Activated CD4-positive, alpha-beta T cell treated with anti-CD3 and anti-CD28 coated beads, Interleukin-2, amount 10 ng/mL, durations not matched to agents 24 days and 14 days (primary cell): ENCODE data around the gene PARG. TPM values are rescaled to one million over a fixed set of nuclear protein-coding genes. Genes with fewer than 3 reads are reported as not detected.
"Not testable (repeated sequence)": the region's sequence is repeated elsewhere in the genome, so short reads cannot be mapped to it uniquely, and the experiment has no call there.

Experiments used
- DNase-seq: peaks from one replicate; pipeline ENCODE4 v3.0.0; 2022
- H3K27ac Mint-ChIP-seq: one replicate; pipeline ENCODE4 v1.8.0; 2022; ENCODE audit warnings: mild to moderate bottlenecking, mixed read lengths
- H3K27me3 Mint-ChIP-seq: one replicate; pipeline ENCODE4 v1.8.0; 2022; ENCODE audit warnings: mixed read lengths
- H3K36me3 Mint-ChIP-seq: one replicate; pipeline ENCODE4 v1.8.0; 2022; ENCODE audit warnings: low read depth, mild to moderate bottlenecking, mixed read lengths
- H3K4me1 Mint-ChIP-seq: one replicate; pipeline ENCODE4 v1.8.0; 2021; ENCODE audit warnings: mixed read lengths
- H3K4me3 Mint-ChIP-seq: one replicate; pipeline ENCODE4 v1.8.0; 2022; ENCODE audit warnings: mild to moderate bottlenecking, moderate library complexity, mixed read lengths
- H3K9me3 Mint-ChIP-seq: one replicate; pipeline ENCODE4 v1.8.0; 2021; ENCODE audit warnings: mixed read lengths
- intact Hi-C: fragments of 100-400 bp; cut with micrococcal nuclease; formaldehyde crosslinking; loops from one replicate; pipeline ENCODE4 v1.15.1; 2023
- total RNA-seq: library from RNA; stranded (reverse); gene quantifications from 2 replicates; pipeline ENCODE4 v1.2.3, GENCODE V29; 2022

The PARG gene
- total RNA-seq = 35.1 and 39.2 TPM in 2 replicates

DNA sequence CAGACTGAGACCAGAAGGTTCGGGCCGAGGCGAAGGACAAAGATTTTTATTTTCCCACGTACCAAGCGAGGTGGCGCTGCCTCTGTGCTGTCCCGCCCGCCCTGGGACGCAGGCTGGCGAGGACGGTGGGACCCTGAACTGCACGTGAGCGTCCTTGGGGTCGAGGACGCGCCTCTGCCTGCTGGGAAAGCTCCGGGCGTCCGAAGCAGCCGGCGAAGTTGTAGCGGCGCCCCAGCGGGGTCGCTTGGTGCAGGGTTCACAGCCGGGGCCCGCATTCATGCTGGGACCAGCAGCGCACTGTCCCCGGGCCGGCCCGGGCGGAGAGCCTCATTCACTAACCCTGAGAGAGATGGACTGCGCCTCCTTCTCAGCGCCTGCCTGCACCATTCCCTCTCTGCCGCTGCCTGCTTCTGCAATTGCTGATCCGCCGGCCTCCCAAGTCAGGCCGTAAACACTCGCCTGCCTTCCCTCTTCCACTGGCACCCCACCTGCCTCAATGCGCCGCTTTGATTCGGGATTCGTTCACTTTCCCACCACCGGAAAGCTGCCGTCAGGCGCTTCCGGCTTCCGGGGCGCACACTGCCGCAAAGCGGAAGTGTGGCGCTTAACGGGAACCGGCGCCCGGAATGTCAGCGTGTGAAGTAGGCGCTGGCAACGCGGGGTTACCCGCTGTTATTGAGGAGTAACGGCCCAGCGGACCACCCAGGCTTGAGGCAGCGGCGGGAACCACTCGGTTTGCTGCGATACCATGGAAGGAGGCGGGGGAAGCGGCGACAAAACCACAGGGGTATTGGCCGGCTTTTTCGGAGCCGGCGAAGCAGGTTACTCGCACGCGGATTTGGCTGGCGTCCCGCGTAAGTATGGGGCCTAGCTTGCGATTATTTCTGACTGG lies at the start of gene PARG, which contains the start of gene TIMM23B:
Gene PARG (minus strand): TSS at position 581 of the 892 bp plus-strand sequence. CDS start 302 bp downstream, at position 279.
Gene TIMM23B (plus strand): TSS at position 607 of the 892 bp plus-strand sequence. CDS start 142 bp downstream, at position 749.
- peak within 1 kb of the TSS; percentile 99 for H3K4me3 Mint-ChIP-seq
- H3K36me3 Mint-ChIP-seq = peaks cover 15% of the 10 kb centered on the region
- DNase-seq = peak; percentile 96
- H3K9me3 Mint-ChIP-seq, H3K27me3 Mint-ChIP-seq, intact Hi-C loops: not testable (repeated sequence)
- peaks cover 16% of the 10 kb centered on the region for H3K4me1 Mint-ChIP-seq
- H3K27ac Mint-ChIP-seq = peak within 1 kb of the TSS; percentile 90

DNA sequence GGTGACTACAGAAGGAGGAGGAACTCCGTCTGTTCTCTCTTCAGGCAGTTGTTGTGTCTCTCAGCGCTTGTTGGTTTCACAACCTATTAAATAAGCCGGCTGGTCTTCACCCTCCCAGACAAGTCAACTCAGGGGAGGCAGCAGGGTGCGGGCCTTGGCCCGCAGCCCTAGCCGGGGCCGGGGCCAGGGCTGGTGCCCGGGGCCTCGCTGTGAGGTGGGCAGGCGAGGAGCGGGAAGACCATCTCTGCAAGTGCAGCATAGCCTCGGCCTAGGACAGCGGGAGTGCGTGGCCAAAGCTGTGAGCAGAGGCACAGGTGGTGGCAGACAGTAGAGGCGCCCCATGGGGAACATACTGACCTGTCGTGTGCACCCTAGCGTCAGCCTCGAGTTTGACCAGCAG lies 46.5 kb upstream of the PARG start, which contains the start of gene AGAP6:
Gene AGAP6 (plus strand): TSS at position 31 of the 400 bp plus-strand sequence. CDS start 310 bp downstream, at position 341.
- H3K4me1 Mint-ChIP-seq, H3K4me3 Mint-ChIP-seq, H3K27ac Mint-ChIP-seq, H3K9me3 Mint-ChIP-seq, H3K36me3 Mint-ChIP-seq, intact Hi-C loops, DNase-seq, H3K27me3 Mint-ChIP-seq: not testable (repeated sequence)

DNA sequence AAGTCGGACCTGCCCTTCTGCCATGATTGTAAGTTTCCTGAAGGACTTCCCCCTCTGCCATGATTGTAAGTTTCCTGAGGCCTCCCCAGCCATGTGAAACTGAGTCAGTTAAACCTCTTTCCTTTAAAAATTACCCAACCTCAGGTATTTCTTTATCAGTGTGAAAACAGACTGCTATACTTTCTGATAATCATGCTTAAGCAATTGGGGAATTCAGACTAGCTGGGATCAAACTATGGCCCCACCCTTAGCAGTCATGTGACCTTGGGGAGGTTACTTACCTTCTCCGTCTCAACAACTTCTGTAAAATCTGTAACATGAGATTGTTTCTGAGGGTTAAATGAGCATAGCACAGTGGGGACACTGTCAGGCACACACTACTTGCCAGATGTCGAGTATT lies 45.4 kb upstream of the PARG start:
- H3K27ac Mint-ChIP-seq, H3K4me1 Mint-ChIP-seq, H3K9me3 Mint-ChIP-seq, H3K4me3 Mint-ChIP-seq, DNase-seq, H3K36me3 Mint-ChIP-seq, intact Hi-C loops, H3K27me3 Mint-ChIP-seq: not testable (repeated sequence)

DNA sequence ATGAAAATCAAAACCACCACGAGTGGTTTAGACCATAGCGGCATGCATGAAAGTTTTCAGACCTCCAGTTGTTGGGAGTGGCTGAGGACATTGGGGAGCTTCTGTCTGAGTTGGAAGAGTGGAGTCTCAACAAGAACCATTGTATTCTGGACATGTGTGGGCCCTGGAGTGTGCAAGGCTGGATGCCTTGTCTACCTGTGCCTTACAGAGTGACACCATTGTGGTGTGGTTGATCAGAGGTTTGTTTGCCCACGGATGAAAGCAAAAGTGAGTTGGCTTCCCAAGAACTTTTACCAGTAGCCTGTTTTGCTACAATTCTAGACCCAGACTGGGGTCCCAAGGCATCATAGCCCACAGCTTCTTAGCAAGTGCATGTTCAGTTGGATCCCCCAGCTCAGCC lies 35.9 kb upstream of the PARG start:
- intact Hi-C loops, H3K4me1 Mint-ChIP-seq, DNase-seq, H3K4me3 Mint-ChIP-seq, H3K27me3 Mint-ChIP-seq, H3K9me3 Mint-ChIP-seq, H3K27ac Mint-ChIP-seq: not testable (repeated sequence)
- H3K36me3 Mint-ChIP-seq = peaks cover 15% of the 10 kb centered on the region

DNA sequence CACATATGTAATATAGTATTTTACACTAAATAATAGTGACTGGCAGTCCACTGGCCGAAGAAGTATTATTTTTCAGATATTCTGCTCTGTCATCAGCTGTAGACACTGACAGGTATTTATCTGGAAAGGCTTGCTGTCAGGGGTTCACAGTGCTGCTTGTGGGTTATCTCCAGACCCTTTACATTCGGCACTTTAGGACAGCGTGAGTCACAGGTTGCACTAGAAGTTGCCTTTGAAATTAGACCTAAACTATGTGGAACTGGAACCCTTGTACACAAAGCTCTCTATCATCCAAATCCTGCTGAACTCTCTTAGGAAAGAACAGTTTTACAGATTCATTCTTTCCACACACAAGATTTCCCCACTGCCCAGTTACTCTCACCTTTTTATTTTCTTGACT lies 30.3 kb upstream of the PARG start:
- intact Hi-C loops, H3K4me1 Mint-ChIP-seq, H3K9me3 Mint-ChIP-seq, H3K27me3 Mint-ChIP-seq, DNase-seq, H3K4me3 Mint-ChIP-seq, H3K27ac Mint-ChIP-seq: not testable (repeated sequence)
- H3K36me3 Mint-ChIP-seq = peaks cover 13% of the 10 kb centered on the region

DNA sequence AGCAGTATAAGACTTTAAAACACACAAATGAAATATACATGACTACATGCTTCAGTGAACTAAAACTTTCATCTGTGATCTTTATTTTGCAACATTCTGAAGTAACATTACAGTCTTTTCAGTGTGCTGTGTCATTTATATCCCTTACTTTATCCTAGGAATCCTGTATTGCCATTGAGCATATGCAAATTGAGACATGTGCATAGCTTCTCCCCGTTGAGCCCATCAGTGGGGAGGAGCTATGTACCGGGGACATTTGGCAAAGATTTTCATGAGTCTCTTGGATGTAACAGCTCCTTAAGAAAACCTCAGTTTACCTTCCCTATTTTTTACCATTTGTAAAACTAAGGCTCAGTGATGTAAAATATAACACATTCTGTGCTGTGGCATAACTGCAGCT lies 29.6 kb upstream of the PARG start:
- DNase-seq, H3K4me1 Mint-ChIP-seq, H3K27me3 Mint-ChIP-seq, H3K9me3 Mint-ChIP-seq, H3K27ac Mint-ChIP-seq, H3K4me3 Mint-ChIP-seq, intact Hi-C loops: not testable (repeated sequence)
- peaks cover 13% of the 10 kb centered on the region for H3K36me3 Mint-ChIP-seq

DNA sequence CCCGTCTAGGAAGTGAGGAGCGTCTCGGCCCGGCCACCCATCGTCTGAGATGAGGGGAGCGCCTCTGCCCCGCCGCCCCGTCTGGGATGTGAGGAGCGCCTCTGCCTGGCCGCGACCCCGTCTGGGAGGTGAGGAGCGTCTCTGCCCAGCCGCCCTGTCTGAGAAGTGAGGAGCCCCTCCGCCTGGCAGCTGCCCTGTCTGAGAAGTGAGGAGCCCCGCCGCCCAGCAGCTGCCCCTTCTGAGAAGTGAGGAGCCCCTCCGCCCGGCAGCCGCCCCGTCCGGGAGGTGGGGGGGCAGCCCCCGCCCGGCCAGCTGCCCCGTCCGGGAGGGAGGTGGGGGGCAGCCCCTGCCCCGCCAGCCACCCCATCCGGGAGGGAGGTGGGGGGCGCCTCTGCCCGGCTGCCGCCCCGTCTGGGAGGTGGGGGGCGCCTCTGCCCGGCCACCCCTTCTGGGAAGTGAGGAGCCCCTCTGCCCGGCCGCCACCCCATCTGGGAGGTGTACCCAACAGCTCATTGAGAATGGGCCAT lies 28.6 kb upstream of the PARG start:
- H3K4me3 Mint-ChIP-seq, DNase-seq, H3K27me3 Mint-ChIP-seq, H3K9me3 Mint-ChIP-seq, H3K27ac Mint-ChIP-seq, intact Hi-C loops, H3K4me1 Mint-ChIP-seq: not testable (repeated sequence)
- peaks cover 14% of the 10 kb centered on the region for H3K36me3 Mint-ChIP-seq

DNA sequence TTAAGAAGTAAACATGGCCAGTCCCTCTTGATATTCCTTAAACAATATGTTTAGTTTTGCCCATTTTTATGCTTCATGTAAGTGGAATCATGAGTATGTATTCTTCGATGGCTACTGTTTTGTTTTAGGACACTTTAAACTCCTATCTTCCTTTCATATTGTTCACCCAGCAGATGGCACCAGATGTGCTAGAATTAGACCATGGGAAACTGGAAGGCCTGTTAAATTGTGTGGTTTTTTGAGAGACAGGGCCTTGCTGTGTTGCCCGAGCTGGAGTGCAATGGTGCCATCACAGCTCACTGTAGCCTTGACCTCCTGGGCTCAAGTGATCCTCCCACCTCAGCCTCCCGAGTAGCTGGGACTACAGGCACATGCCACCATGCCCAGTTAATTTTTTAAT lies 11.3 kb upstream of the PARG start:
- H3K4me3 Mint-ChIP-seq, H3K4me1 Mint-ChIP-seq, H3K27ac Mint-ChIP-seq, H3K9me3 Mint-ChIP-seq, intact Hi-C loops, H3K27me3 Mint-ChIP-seq, DNase-seq: not testable (repeated sequence)
- H3K36me3 Mint-ChIP-seq = peaks cover 24% of the 10 kb centered on the region

DNA sequence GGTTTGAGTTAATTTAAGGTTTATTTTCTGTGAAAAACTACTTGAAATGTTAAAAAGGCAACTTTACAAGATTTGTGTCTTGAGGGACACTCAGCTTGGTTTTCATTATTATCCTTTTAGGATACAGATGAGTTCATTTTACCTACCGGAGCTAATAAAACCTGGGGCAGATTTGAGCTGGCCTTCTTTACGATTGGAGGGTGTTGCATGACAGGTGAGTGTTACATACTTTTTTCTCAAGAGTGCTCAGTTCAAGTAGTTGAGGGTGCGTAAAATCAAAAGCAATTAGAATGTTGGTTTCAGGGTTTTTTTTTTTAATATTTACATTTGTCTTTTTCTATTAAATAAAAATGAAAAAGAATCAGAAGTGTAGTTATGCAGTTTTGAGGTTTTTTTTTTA lies 10.2 kb upstream of the PARG start:
- H3K4me1 Mint-ChIP-seq, intact Hi-C loops, DNase-seq, H3K27ac Mint-ChIP-seq, H3K4me3 Mint-ChIP-seq, H3K9me3 Mint-ChIP-seq, H3K27me3 Mint-ChIP-seq: not testable (repeated sequence)
- peaks cover 24% of the 10 kb centered on the region for H3K36me3 Mint-ChIP-seq

DNA sequence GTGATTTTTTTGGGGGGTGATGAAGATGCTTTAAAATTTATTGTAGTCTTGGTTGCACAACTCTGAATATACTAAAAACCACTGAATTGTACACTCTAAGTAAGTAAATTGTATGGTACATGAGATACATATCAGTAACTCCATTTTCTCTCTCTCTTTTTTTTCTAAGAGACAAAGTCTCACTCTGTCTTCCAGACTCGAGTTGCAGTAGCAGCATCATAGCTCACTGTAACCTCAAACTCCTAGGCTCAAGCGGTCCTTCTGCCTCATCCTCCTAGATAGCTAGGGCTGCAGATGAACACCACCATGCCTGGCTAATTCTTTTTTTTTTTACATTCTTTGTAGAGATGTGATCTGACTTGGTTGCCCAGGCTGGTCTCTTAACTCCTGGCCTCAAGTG lies 6.9 kb upstream of the PARG start:
- H3K4me1 Mint-ChIP-seq, H3K4me3 Mint-ChIP-seq, H3K9me3 Mint-ChIP-seq, H3K27me3 Mint-ChIP-seq, H3K27ac Mint-ChIP-seq, DNase-seq, intact Hi-C loops: not testable (repeated sequence)
- H3K36me3 Mint-ChIP-seq = peaks cover 24% of the 10 kb centered on the region

DNA sequence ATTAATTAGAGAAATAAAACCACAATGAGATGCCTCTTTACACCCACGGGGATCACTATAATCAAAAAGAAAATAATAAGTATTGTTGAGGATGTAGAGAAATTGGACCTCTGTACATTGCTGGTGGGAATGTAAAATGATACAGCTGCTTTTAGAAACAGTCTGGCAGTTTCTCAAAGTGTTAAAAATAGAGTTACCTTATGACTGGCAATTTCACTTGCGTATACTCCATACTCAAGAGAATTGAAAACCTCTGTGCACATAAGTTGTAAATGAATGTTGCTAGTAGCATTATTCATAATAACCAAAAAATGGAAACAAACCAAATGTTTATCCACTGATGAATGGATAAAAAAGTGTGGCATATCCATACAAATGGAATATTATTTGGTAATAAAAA lies 6.3 kb upstream of the PARG start:
- DNase-seq, intact Hi-C loops, H3K27me3 Mint-ChIP-seq, H3K4me3 Mint-ChIP-seq, H3K27ac Mint-ChIP-seq, H3K9me3 Mint-ChIP-seq, H3K4me1 Mint-ChIP-seq: not testable (repeated sequence)
- H3K36me3 Mint-ChIP-seq = peaks cover 24% of the 10 kb centered on the region

DNA sequence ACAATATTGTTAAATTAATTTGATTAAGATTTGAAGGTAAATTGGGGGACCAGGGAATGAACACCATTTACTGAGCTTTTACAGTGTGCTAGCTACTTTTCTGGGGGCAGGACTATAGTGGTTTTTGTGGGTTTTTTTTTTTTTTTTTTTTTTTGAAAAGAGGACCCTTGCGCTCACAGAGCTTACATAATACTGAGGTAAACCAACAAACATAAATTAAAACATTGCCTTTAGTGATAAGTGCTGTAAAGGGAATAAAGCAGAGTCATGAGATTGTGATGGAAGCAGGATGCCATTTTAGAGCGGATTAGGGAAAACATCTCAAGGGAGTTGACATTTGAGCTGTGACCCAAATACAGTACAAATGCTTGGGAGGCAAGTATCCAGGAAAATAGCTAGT lies 1.8 kb upstream of the PARG start:
- DNase-seq, H3K27me3 Mint-ChIP-seq, intact Hi-C loops, H3K9me3 Mint-ChIP-seq, H3K27ac Mint-ChIP-seq: not testable (repeated sequence)
- peak overlapping the region; percentile 99 for H3K4me3 Mint-ChIP-seq
- H3K4me1 Mint-ChIP-seq = peaks cover 13% of the 10 kb centered on the region
- H3K36me3 Mint-ChIP-seq = peaks cover 23% of the 10 kb centered on the region

DNA sequence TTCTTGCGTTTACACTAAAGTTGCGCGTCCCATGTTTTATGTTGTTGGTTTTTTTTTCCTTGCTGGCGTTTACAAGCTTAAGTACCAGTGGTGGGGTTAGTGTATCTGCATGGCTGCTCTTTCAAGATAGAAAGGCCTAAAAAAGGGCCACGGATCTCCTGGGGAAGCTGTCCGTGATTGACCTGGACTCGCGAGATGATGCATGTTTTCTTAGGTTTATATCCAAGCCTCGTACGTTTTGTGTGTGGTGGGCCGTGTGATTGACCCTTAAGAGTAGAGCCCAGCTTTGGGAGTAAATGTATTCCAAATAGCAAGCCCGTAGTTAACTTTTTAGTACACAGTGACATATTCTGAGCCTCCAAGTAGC lies 495 bp upstream of the PARG start:
- H3K27me3 Mint-ChIP-seq, DNase-seq, H3K9me3 Mint-ChIP-seq, intact Hi-C loops: not testable (repeated sequence)
- Mint-ChIP-seq H3K27ac (peak overlapping the region; percentile 90), H3K4me3 (peak overlapping the region; percentile 99), H3K36me3 (peaks cover 18% of the 10 kb centered on the region), H3K4me1 (peaks cover 16% of the 10 kb centered on the region)

DNA sequence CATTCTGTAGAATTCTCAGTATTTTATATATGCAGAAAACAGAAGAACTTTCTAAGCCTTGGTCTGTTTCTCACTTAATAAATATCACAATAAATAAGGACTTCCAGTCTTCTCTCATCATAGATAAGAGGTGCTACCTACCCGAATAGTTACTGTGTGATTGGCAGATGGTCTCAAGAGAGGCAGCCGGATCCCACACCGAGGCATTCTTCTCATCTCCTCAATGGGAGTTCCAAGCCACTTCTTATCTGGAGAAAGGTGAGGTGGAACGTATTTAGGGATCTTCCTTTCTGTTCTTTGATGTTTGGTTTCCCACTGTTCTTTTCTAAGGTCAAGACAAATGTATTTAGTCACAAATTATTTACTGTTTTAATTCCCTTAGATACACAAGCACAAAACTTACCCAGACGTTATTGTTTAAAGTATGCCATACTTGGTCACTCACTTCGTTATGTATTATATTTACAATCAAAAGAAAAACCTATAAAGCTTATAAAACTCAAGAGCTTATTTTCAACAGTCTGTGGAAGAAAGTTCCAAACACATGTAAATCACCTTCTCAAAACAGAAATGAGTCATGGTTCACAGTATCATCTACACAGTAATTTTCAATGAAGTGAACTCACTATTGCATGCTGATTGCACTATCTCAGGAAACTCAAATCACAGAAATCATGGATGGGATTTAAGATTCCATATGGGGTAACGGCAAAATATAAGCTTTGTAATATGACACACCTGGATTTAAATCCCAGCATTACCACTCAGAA lies 9.7 kb downstream of the PARG start:
- H3K27me3 Mint-ChIP-seq, DNase-seq, intact Hi-C loops, H3K4me1 Mint-ChIP-seq, H3K9me3 Mint-ChIP-seq, H3K27ac Mint-ChIP-seq, H3K4me3 Mint-ChIP-seq: not testable (repeated sequence)
- H3K36me3 Mint-ChIP-seq = peaks cover 11% of the 10 kb centered on the region
